GOT3 (cell line): ENCODE data around the gene ARL4A.
"Not testable (repeated sequence)": the region's sequence is repeated elsewhere in the genome, so short reads cannot be mapped to it uniquely, and the experiment has no call there.

Experiments used
- DNase-seq: peaks from one replicate; lab custom pipeline; 2025; ENCODE audit warnings: mixed read lengths; lab: John Stamatoyannopoulos, UW

ARL4A gene, protein sequence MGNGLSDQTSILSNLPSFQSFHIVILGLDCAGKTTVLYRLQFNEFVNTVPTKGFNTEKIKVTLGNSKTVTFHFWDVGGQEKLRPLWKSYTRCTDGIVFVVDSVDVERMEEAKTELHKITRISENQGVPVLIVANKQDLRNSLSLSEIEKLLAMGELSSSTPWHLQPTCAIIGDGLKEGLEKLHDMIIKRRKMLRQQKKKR

DNA sequence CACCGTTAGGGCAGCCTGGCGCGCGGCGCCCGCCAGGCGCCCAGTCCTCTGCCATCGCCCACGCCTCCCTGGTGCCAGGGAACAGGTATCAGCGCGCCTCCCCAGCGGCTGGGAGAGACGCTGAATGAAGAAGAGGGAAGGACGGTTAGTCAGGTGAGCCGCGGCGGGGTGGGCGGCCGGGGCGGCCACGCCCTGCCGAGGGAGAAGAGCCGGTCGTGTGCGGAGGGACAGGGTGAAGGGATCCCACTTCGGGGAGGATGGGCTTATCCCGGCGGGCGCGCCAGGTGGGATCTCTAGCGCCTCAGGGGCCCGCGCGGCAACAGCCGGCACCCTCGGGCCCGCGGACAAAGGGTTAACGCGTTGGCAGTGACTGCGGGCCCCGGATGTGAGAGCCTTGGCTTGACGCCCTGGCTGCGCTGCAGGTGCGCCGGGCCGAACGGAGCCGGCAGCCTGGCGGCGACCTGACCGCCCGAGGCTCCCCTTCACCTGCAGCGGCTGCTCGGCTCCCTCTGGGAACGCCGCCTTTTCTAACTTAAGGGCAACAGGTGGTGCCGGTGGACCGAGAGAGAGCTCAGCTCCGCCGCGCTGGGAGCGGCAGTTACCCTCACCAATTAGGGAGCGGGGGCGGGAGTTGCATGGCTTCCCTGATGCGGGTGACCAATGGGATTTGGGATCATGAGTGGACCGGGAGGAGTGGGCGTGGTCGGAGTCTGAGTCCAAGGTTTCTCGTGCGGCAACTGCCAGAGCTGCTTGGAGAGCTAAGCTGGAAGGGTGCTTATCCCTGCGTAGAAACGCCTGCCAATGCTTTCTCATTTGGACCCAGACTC lies at the start of gene ARL4A:
ARL4A (plus strand) TSS at position 743 of the 827 bp plus-strand sequence. CDS start 622 bp downstream, outside the sequence.
- DNase-seq: peak; percentile 93

DNA sequence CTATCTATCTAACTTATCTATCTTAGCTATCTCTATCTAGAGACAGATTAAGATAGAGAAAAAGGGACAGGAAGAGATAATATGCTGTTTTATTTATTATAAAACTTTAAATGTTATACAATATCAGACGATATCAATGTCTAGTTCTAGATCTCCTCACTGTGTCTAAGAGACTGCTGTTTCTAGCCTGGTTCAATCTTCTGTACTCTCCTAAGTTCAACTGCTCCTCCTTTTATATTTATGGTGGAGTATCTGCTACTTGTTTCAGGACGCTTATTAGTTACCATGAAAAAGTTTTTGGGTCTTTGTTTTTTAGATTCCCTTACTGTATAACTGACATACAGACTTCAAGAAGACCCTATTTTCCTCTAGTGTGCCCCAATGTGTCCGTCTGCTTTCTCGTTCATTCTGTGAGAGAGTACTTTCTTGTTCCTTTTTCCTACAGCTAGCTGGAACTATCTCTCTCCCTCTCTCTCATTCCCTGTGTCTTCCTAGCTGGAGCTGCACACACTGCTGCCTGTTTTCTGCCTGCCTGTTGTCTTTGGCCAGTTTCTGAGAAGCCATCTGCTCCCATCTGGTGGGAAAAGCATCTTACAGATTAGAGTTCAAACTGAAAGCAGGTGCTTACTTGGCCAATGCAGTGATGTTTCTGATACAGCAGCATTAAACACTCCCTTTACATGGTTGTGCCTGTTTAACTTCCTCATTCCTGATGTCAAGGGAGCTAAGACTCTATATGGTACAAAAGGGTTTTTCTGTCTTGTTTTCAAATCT lies 49.4 kb upstream of the ARL4A start:
- DNase-seq: no peak

- DNase-seq: no peak
Measured at GRCh38 chr7:12638851-12639456, 48.5 kb upstream of the ARL4A start.

GRCh38 chr7:12640299-12641096 lies 46.9 kb upstream of the ARL4A start:
- no peak for DNase-seq

DNA sequence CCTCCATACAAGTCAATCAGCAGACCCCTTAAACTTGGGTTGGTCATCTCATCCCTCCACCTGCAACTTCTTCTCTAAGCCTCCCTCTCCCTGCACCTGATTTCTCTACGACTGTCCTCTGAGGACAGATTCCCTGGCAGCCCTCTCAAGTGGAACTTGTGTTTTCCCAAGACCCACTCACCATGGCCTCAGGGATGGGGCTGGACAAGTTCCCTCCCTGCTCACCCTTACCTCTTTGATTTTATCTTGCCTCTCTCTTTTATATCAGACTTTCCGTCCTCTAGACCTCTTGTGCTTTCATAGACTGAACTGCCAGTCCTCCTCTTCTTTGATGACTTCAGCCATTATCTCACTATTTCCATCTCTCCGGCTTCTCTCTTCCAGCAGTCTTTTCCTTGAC lies 46.2 kb upstream of the ARL4A start:
- no peak for DNase-seq

- no peak for DNase-seq
Measured at GRCh38 chr7:12642508-12642907, 44.9 kb upstream of the ARL4A start.

GRCh38 chr7:12643001-12643643 lies 44.3 kb upstream of the ARL4A start:
- DNase-seq: no peak

DNA sequence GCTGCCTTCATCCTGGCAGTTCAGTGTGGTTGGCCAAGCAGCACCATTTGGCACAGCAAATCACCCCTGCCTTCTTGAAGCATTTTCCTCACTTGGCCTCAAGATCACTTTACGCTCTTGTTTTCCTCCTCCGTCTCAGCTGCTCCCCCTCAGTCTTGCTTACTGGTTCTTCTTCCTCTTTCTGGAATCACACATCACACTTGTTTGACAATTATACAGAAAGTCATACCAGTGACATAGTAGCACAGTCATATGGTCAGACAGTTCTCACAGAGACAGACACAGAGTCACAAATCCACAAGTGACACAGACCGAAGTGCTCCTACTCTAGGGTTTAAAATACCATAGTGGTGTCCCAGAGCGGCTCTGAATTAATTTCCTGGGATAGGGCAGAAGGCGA lies 43.8 kb upstream of the ARL4A start:
- no peak for DNase-seq

- not testable (repeated sequence) for DNase-seq
Measured at GRCh38 chr7:12645212-12645611, 42.2 kb upstream of the ARL4A start.

GRCh38 chr7:12646139-12646538 lies 41.3 kb upstream of the ARL4A start:
- no peak for DNase-seq

DNA sequence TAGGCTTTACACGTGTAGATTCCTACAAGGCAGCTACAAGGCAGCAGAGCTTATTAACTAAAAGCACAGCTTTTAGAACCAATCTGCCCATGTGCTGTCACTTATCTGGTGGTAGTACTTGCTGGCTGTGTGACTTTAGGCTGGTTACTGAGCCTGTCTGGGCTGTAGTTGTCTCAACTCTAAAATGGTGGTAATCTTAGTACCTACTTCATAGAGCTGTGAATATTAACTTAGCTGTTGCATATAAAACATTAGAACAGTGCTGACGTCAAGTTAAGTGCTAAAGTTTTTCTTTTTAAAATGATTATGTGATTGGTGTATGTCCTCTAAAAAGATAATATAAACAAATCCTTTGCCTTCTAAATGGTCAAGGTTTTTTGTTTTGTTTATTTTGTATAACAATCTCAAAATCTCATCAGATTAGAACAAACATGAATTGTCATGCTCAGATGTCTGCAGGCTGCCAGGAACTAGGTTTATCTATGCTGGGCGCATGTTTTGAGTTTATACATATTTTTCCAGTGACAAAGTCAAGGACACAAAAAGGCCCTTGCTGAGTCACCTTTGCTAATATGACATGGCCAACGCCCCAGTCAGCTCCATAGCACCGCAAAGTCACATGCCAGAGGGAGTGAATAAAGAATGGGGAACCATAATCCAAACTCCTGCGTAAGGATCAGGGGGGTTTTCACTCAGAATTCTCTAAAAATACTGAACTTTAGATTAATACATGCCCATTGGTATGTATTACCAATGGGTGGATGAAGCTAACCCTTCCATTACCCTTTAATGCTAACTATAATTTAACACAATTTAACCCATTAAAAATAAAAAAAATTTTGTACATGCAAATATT lies 39.8 kb upstream of the ARL4A start:
- no peak for DNase-seq

- no peak for DNase-seq
Measured at GRCh38 chr7:12648704-12649261, 38.6 kb upstream of the ARL4A start.

DNA sequence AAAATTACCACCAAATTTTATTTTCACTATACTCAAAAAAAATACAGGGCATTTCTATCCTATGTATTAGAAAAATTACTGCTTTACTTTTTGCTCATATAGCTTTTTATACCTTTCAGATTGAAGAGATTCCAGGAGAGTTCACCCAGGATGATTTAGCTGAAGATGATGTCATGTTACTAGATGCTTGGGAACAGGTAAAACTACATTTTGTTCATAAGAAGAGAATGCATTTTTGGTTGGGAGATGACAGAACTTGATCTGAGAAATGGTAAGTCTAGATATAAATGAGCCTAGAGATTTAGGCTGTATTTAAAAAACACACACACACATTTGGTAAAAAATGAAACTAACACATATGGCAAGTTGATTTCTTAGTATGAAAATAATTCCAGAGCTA lies 38.1 kb upstream of the ARL4A start:
- DNase-seq: no peak

- DNase-seq: no peak
Measured at GRCh38 chr7:12650080-12650479, 37.4 kb upstream of the ARL4A start.

- DNase-seq: no peak
Measured at GRCh38 chr7:12653110-12653509, 34.3 kb upstream of the ARL4A start.

GRCh38 chr7:12653518-12653917 lies 33.9 kb upstream of the ARL4A start:
- no peak for DNase-seq

GRCh38 chr7:12655161-12655560 lies 32.3 kb upstream of the ARL4A start:
- DNase-seq: no peak

DNA sequence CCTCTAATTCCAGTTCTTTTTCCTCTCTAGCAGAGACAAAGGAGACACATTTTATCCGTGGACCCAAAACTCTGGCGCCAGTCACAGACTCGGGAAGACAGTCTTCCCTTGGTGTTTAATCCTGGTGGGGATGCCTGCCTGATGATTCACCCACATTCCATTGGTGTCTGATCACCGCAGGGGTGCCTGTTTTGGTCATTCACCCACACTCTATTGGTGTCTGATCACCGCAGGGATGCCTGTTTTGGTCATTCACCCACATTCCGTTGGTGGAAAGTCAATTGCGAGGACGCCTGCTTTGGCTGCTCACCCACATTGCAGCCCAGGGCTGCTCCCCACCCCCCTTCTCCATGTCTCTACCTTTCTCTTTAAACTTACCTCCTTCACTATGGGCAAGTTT lies 27.0 kb upstream of the ARL4A start:
- DNase-seq: not testable (repeated sequence)

DNA sequence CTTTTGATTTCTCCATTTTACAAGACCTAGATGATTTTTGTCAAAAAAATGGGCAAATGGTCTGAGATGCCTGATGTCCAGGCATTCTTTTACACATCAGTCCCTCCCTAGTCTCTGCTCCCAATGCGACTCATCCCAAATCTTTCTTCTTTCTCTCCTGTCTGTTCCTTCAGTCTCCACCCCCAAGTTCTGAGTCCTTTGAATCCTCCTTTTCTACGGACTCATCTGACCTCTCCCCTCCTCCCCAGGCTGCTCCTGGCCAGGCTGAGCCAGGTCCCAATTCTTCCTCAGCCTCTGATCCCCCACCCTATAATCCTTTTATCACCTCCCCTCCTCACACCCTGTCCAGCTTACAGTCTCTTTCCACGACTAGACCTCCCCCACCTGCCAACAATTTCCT lies 26.4 kb upstream of the ARL4A start:
- not testable (repeated sequence) for DNase-seq

GRCh38 chr7:12661581-12661980 lies 25.9 kb upstream of the ARL4A start:
- no peak for DNase-seq
